Tibial nerve (tissue), 4 donors: ENCODE data around the gene FAAH. TPM values are rescaled to one million over a fixed set of nuclear protein-coding genes. Genes with fewer than 3 reads are reported as not detected.

Source experiments
- DNase-seq, 2 donors: peaks; one replicate each; pipeline ENCODE4 v3.0.0-alpha.2; 2019; ENCODE audit warnings: low spot score in 2 of 2
- H3K27ac ChIP-seq, 4 donors: fragments of 200-600 bp; sonication (generic) in 3 of 4; one replicate each; pipeline ENCODE4 v1.5.1; 2017 to 2019; ENCODE audit warnings: mild to moderate bottlenecking in 1 of 4
- H3K27me3 ChIP-seq, 2 donors: fragments of 200-600 bp; sonication (generic) in 1 of 2; one replicate each; pipeline versions ENCODE4 v1.5.1 to v1.6.0; 2017 to 2019
- H3K36me3 ChIP-seq, 3 donors: fragments of 200-600 bp; sonication (generic); one replicate each; pipeline ENCODE4 v1.5.1; 2018 to 2019
- H3K4me1 ChIP-seq, 4 donors: fragments of 200-600 bp; sonication (generic) in 3 of 4; one replicate each; pipeline ENCODE4 v1.5.1; 2017 to 2019
- H3K4me3 ChIP-seq, 4 donors: fragments of 200-600 bp; sonication (generic) in 3 of 4; one replicate each; pipeline ENCODE4 v1.5.1; 2017 to 2019; ENCODE audit warnings: mild to moderate bottlenecking in 1 of 4, moderate library complexity in 1 of 4
- H3K9me3 ChIP-seq, 4 donors: fragments of 200-600 bp; sonication (generic) in 3 of 4; one replicate each; pipeline ENCODE4 v1.5.1; 2017 to 2019
- CTCF ChIP-seq, 5 experiments: fragments of 200-600 bp in 3 of 5; fragments of 450-650 bp in 2 of 5; sonication (generic) in 3 of 5; IDR thresholded peaks; one replicate each; pipeline ENCODE4 v1.5.1; 2016 to 2019; ENCODE audit warnings: antibody characterized with exemption in 5 of 5, mild to moderate bottlenecking in 3 of 5, moderate library complexity in 2 of 5
- EP300 ChIP-seq, 2 donors: sonication (generic); formaldehyde crosslinking; IDR thresholded peaks; one replicate each; pipeline ENCODE4 v1.6.1; 2017; ENCODE audit warnings: antibody characterized with exemption in 2 of 2, mild to moderate bottlenecking in 1 of 2
- POLR2A ChIP-seq, 2 donors: fragments of 450-650 bp; IDR thresholded peaks; one replicate each; pipeline ENCODE4 v1.6.1; 2017; ENCODE audit warnings: antibody characterized with exemption in 2 of 2, mild to moderate bottlenecking in 2 of 2, moderate library complexity in 2 of 2
- WGBS, 2 donors: methylation state at CpG; one replicate each; pipeline ENCODE4 v1.1.5; 2018; 5-methylcytosine and 5-hydroxymethylcytosine counted together
- total RNA-seq, 4 donors: library from RNA; depleted of rRNA; stranded (reverse); fragments of >200 nt; gene quantifications; one replicate each; pipeline ENCODE4 v1.1.0, GENCODE V29; 2016

Gene FAAH
- total RNA-seq, 4 donors from 2014 or later = 42.3 to 135 (median 121) TPM

DNA sequence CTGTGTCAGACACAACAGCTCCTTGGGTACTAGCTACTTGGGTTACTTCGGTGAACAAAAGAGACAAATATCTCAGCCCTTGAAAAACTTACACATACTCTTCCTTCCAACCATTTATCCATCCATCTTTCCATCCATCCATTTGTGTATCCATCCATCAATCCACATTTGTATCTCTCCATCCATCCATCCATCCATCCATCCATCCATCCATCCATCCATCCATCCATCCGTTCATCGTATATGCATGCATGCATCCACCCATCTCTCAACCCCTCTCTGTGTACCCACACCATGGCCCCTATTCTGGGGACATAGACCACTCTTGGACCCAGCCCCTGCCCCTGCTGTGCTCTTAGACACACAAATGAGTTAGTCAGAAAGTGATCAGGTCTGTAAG is 40.2 kb downstream of the FAAH start:
- no peak for DNase-seq
- Histone ChIP-seq H3K36me3 (no peaks in the 10 kb centered on the region), H3K4me3 (no peak overlapping the region), H3K27ac (no peak overlapping the region), H3K27me3 (no peaks in the 10 kb centered on the region), H3K4me1 (no peaks in the 10 kb centered on the region), H3K9me3 (no peaks in the 10 kb centered on the region)
- WGBS, 2 donors = 88 to 96% methylated on average over 3 of the region's 3 CpGs
- TF ChIP-seq CTCF (IDR thresholded peaks at IDR 0.05) (no peak), POLR2A (IDR thresholded peaks at IDR 0.05) (no peak), EP300 (IDR thresholded peaks at IDR 0.05) (no peak)

- H3K4me3 ChIP-seq = no peak overlapping the region
- no peak for DNase-seq
- H3K27me3 ChIP-seq = no peaks in the 10 kb centered on the region
- H3K27ac ChIP-seq = no peak overlapping the region
- WGBS, 2 donors = 97 to 100% methylated on average over 1 of the region's 1 CpG
- H3K9me3 ChIP-seq = no peaks in the 10 kb centered on the region
- no peaks in the 10 kb centered on the region for H3K36me3 ChIP-seq
- no peaks in the 10 kb centered on the region for H3K4me1 ChIP-seq
- TF ChIP-seq EP300 (IDR thresholded peaks at IDR 0.05) (no peak), POLR2A (IDR thresholded peaks at IDR 0.05) (no peak), CTCF (IDR thresholded peaks at IDR 0.05) (no peak)
These were observed 42.7 kb downstream of the FAAH start for GRCh38 chr1:46436844-46437243.

- no peak overlapping the region for H3K4me3 ChIP-seq
- 57 to 72% methylated on average over 4 of the region's 4 CpGs for WGBS, 2 donors
- DNase-seq = no peak
- H3K9me3 ChIP-seq = no peaks in the 10 kb centered on the region
- H3K4me1 ChIP-seq = peaks cover 0 to 5% (median under 1%) of the 10 kb centered on the region in 4 donors
- H3K27ac ChIP-seq = no peak overlapping the region
- H3K36me3 ChIP-seq = no peaks in the 10 kb centered on the region
- TF ChIP-seq CTCF (IDR thresholded peaks at IDR 0.05) (no peak), EP300 (IDR thresholded peaks at IDR 0.05) (no peak), POLR2A (IDR thresholded peaks at IDR 0.05) (no peak)
- no peaks in the 10 kb centered on the region for H3K27me3 ChIP-seq
These were observed 43.6 kb downstream of the FAAH start for GRCh38 chr1:46437723-46438122.

GRCh38 chr1:46438346-46438745 is 44.2 kb downstream of the FAAH start:
- Histone ChIP-seq H3K4me1 (peaks cover 0 to 9% (median 2%) of the 10 kb centered on the region in 4 donors), H3K4me3 (no peak overlapping the region)
- WGBS, 2 donors = 85 to 88% methylated on average over 6 of the region's 6 CpGs

GRCh38 chr1:46440478-46440877 is 46.4 kb downstream of the FAAH start:
- Histone ChIP-seq H3K9me3 (no peaks in the 10 kb centered on the region), H3K36me3 (no peaks in the 10 kb centered on the region), H3K27me3 (no peaks in the 10 kb centered on the region), H3K4me1 (peaks cover 0 to 9% (median 2%) of the 10 kb centered on the region in 4 donors), H3K27ac (no peak overlapping the region), H3K4me3 (no peak overlapping the region)
- DNase-seq = no peak
- TF ChIP-seq EP300 (IDR thresholded peaks at IDR 0.05) (no peak), CTCF (IDR thresholded peaks at IDR 0.05) (no peak), POLR2A (IDR thresholded peaks at IDR 0.05) (no peak)
- WGBS, 2 donors = 90 to 95% methylated on average over 2 of the region's 2 CpGs

More at GRCh38 chr1:46438346-46438745, 44.2 kb downstream of the FAAH start:
- DNase-seq = no peak
- no peaks in the 10 kb centered on the region for H3K27me3 ChIP-seq
- no peak overlapping the region for H3K27ac ChIP-seq
- TF ChIP-seq EP300 (IDR thresholded peaks at IDR 0.05) (no peak), CTCF (IDR thresholded peaks at IDR 0.05) (no peak), POLR2A (IDR thresholded peaks at IDR 0.05) (no peak)
- no peaks in the 10 kb centered on the region for H3K36me3 ChIP-seq
- no peaks in the 10 kb centered on the region for H3K9me3 ChIP-seq
